Nephron (organoid): Measurements from ENCODE around the gene TBC1D5.
"Not testable (repeated sequence)": the region's sequence is repeated elsewhere in the genome, so short reads cannot be mapped to it uniquely, and the experiment has no call there.

Source experiments
- H3K27ac Mint-ChIP-seq, 3 experiments: 2 replicates each; pipeline ENCODE4 v1.8.0; 2020; ENCODE audit warnings: mixed read lengths in 3 of 3, mild to moderate bottlenecking in 2 of 3, moderate library complexity in 1 of 3
- H3K27me3 Mint-ChIP-seq: 2 replicates; pipeline ENCODE4 v1.8.0; 2021; ENCODE audit warnings: low read depth, mild to moderate bottlenecking, moderate library complexity, mixed read lengths
- H3K36me3 Mint-ChIP-seq: 2 replicates; pipeline ENCODE4 v1.8.0; 2020; ENCODE audit warnings: low read depth, mixed read lengths
- H3K4me1 Mint-ChIP-seq: 2 replicates; pipeline ENCODE4 v1.8.0; 2020; ENCODE audit warnings: mixed read lengths
- H3K4me3 Mint-ChIP-seq, 3 experiments: 2 replicates each; pipeline ENCODE4 v1.8.0; 2020; ENCODE audit warnings: mild to moderate bottlenecking in 3 of 3, mixed read lengths in 3 of 3, moderate library complexity in 2 of 3
- H3K9me3 Mint-ChIP-seq: 2 replicates; pipeline ENCODE4 v1.8.0; 2020; ENCODE audit warnings: mixed read lengths
- TF ChIP-seq, protein P1 (sequence below), 3 experiments: fragments of 200-600 bp; sonication (generic); IDR thresholded peaks; one replicate each; pipeline ENCODE4 v1.5.0; 2021; ENCODE audit warnings: antibody characterized with exemption in 3 of 3; ENCODE audit not compliant: unreplicated experiment in 3 of 3

TBC1D5 gene

DNA sequence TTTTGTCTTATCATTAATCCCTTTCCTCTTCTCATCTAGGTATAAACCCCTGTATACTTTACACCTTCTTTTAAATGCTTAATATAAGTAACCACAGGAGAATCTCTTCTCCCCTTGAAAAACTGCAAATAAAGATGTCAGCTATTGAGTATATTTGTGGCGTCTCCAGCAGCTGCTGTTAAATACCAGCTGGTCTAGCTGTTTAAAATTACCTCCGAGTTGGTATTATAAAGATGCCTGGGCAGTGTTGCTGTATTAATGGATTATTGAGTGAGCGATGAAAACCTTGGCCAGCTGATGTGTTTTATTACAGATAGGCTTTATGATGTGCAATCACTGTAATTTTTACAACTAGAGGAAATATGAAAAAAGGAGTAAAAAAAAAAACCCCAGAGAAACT, 388.1 kb downstream of the TBC1D5 start:
- TF ChIP-seq, protein P1, sequence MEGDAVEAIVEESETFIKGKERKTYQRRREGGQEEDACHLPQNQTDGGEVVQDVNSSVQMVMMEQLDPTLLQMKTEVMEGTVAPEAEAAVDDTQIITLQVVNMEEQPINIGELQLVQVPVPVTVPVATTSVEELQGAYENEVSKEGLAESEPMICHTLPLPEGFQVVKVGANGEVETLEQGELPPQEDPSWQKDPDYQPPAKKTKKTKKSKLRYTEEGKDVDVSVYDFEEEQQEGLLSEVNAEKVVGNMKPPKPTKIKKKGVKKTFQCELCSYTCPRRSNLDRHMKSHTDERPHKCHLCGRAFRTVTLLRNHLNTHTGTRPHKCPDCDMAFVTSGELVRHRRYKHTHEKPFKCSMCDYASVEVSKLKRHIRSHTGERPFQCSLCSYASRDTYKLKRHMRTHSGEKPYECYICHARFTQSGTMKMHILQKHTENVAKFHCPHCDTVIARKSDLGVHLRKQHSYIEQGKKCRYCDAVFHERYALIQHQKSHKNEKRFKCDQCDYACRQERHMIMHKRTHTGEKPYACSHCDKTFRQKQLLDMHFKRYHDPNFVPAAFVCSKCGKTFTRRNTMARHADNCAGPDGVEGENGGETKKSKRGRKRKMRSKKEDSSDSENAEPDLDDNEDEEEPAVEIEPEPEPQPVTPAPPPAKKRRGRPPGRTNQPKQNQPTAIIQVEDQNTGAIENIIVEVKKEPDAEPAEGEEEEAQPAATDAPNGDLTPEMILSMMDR (IDR thresholded peaks at IDR 0.05; ENCODE audit: unreplicated experiment in 3 of 3) = no peak
- peak overlapping the region in 2 of 3 experiments; percentile 38 to 80 for H3K27ac Mint-ChIP-seq
- H3K36me3 Mint-ChIP-seq = peaks cover 4% of the 10 kb centered on the region
- peak overlapping the region in 2 of 3 experiments; percentile 40 to 65 for H3K4me3 Mint-ChIP-seq
- H3K4me1 Mint-ChIP-seq = peaks cover 17% of the 10 kb centered on the region
- no peaks in the 10 kb centered on the region for H3K9me3 Mint-ChIP-seq
- no peaks in the 10 kb centered on the region for H3K27me3 Mint-ChIP-seq

DNA sequence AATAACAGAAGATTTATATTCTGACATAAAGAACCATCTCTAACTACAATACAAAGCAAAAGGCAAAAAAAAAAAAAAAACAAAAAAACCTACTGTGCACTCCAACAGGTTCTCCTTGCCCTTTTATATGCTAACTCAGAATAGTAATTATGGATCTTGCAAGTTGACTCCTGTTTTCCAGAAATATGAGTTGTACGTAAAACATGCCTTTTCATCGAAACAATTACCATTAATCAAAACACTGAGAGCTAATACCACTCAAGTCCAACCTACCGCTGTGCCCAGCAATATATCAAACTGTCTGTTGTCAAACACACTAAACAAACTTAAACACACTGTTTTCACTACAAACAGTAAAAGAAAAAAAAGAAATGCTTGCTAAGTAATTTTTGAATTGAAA, 389.8 kb downstream of the TBC1D5 start:
- Mint-ChIP-seq H3K27ac (no peak overlapping the region), H3K9me3 (no peaks in the 10 kb centered on the region), H3K27me3 (no peaks in the 10 kb centered on the region), H3K4me1 (peaks cover 17% of the 10 kb centered on the region), H3K36me3 (peaks cover 4% of the 10 kb centered on the region), H3K4me3 (peak overlapping the region in 1 of 3 experiments; percentile 32)
- TF ChIP-seq, protein P1 (IDR thresholded peaks at IDR 0.05; ENCODE audit: unreplicated experiment in 3 of 3) = no peak

DNA sequence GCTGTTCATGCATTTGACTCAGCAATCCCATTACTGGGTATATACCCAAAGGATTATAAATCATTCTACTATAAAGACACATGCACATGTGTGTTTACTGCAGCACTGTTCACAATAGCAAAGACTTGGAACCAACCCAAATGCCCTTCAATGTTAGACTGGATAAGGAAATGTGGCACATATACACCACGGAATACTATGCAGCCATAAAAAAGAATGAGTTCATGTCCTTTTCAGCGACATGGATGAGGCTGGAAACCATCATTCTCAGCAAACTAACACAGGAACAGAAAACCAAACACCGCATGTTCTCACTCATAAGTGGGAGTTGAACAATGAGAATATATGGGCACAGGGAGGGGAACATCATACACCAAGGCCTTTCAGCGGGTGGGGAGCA, 391.2 kb downstream of the TBC1D5 start:
- H3K36me3 Mint-ChIP-seq, H3K27ac Mint-ChIP-seq, H3K27me3 Mint-ChIP-seq, H3K9me3 Mint-ChIP-seq, H3K4me3 Mint-ChIP-seq: not testable (repeated sequence)
- peaks cover 13% of the 10 kb centered on the region for H3K4me1 Mint-ChIP-seq

DNA sequence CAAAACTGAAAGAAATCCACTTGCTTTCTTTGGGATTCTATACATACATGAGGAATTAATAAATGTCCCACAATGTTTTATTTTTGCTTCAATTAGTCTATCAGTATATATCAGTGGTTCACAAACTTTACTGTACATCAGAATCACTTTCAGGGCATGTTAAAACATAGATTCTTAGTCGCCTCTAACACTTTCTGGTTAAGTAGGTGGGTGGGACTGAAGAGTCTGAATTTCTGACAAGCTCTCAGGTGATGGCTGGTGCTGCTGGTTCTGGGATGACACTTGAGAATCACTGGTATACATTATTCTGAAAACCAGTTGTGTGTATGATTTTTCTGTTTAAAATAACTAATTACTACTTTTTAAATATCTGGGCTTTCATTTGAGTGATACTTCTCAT, 393.3 kb downstream of the TBC1D5 start:
- H3K9me3 Mint-ChIP-seq = no peaks in the 10 kb centered on the region
- no peak overlapping the region for H3K27ac Mint-ChIP-seq
- TF ChIP-seq, protein P1 (IDR thresholded peaks at IDR 0.05; ENCODE audit: unreplicated experiment in 3 of 3) = no peak
- H3K4me1 Mint-ChIP-seq = peaks cover 2% of the 10 kb centered on the region
- H3K36me3 Mint-ChIP-seq = peaks cover 4% of the 10 kb centered on the region
- H3K27me3 Mint-ChIP-seq = no peaks in the 10 kb centered on the region
- H3K4me3 Mint-ChIP-seq = no peak overlapping the region

DNA sequence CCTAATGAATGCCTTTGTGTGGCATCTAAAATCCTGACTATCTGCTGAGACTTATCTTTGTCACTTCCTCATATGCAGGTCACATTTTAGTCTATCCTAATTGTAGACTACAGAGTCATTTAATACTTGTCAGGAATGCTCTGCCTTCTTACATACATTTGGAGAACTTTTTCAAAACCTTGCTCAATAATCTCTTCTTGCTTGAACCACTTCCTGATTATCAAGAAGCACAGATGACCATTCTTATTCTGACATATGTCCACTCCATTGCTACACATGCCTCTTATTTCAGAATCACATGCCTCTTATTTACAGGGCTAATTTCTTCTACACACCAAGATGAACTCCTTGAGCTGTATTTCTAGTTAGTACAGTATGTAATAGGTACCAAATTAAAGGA, 400.3 kb downstream of the TBC1D5 start:
- Mint-ChIP-seq H3K36me3 (peaks cover 3% of the 10 kb centered on the region), H3K4me1 (no peaks in the 10 kb centered on the region), H3K9me3 (no peaks in the 10 kb centered on the region), H3K4me3 (no peak overlapping the region), H3K27ac (no peak overlapping the region), H3K27me3 (no peaks in the 10 kb centered on the region)
- TF ChIP-seq, protein P1 (IDR thresholded peaks at IDR 0.05; ENCODE audit: unreplicated experiment in 3 of 3) = no peak

DNA sequence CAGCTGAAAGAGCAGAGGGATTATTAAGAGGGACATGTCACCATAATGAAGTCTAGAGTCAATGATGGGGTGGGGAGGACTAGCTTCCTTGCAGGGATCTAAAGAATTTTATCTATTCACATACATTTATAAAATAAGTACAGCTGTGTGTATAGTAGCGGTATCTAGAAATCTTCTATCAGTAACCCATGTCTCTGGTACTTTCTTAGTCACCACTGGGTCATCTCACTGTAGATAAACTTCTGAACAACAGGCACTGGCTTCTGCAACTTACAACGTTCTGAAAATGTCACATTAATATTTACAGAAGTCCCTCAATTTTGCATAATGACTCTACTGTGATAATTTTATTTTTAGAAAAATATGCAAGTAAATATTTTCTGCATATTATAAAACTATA, 401.7 kb downstream of the TBC1D5 start:
- TF ChIP-seq, protein P1 (IDR thresholded peaks at IDR 0.05; ENCODE audit: unreplicated experiment in 3 of 3) = no peak
- no peak overlapping the region for H3K4me3 Mint-ChIP-seq
- no peak overlapping the region for H3K27ac Mint-ChIP-seq
- no peaks in the 10 kb centered on the region for H3K27me3 Mint-ChIP-seq
- peaks cover 3% of the 10 kb centered on the region for H3K36me3 Mint-ChIP-seq
- H3K9me3 Mint-ChIP-seq = no peaks in the 10 kb centered on the region
- peaks cover 6% of the 10 kb centered on the region for H3K4me1 Mint-ChIP-seq
